Osteoblast (primary cell): ENCODE results near the gene ZKSCAN1. TPM values are rescaled to one million over a fixed set of nuclear protein-coding genes. Genes with fewer than 3 reads are reported as not detected.

Experiments used
- DNase-seq: peaks from one replicate; pipeline ENCODE4 v3.0.0; 2011; ENCODE audit warnings: low spot score, mixed read lengths; ENCODE audit not compliant: insufficient read length; ENCODE audit errors: missing footprints
- H2AFZ ChIP-seq: 2 replicates; pipeline ENCODE4 v1.6.0; 2011; ENCODE audit warnings: mild to moderate bottlenecking, low read length
- H3K27ac ChIP-seq: 2 replicates; pipeline ENCODE4 v1.5.1; 2011; ENCODE audit warnings: mild to moderate bottlenecking, low read depth, low read length, moderate library complexity
- H3K27me3 ChIP-seq: 2 replicates; pipeline ENCODE4 v1.6.0; 2012; ENCODE audit warnings: mild to moderate bottlenecking, control low read depth, inconsistent platforms, low read length, moderate library complexity; ENCODE audit not compliant: insufficient read depth
- H3K36me3 ChIP-seq: 2 replicates; pipeline ENCODE4 v1.5.1; 2011; ENCODE audit warnings: mild to moderate bottlenecking, low read length, control low read depth, moderate library complexity; ENCODE audit not compliant: insufficient read depth
- H3K4me1 ChIP-seq: 2 replicates; pipeline ENCODE4 v1.5.1; 2011; ENCODE audit warnings: mild to moderate bottlenecking, low read length, control low read depth, moderate library complexity; ENCODE audit not compliant: insufficient read depth
- H3K4me2 ChIP-seq: 2 replicates; pipeline ENCODE4 v1.6.0; 2011; ENCODE audit warnings: mild to moderate bottlenecking, low read length; ENCODE audit not compliant: insufficient read depth
- H3K4me3 ChIP-seq: fragments of 200-600 bp; sonication (generic); 3 replicates; pipeline ENCODE4 v1.5.1; 2012; ENCODE audit warnings: mild to moderate bottlenecking, low read length, inconsistent platforms; ENCODE audit not compliant: insufficient read depth
- H3K79me2 ChIP-seq: 2 replicates; pipeline ENCODE4 v1.6.0; 2012; ENCODE audit warnings: mild to moderate bottlenecking, low read length, control low read depth, inconsistent platforms; ENCODE audit not compliant: insufficient read depth
- H3K9me3 ChIP-seq: 2 replicates; pipeline ENCODE4 v1.5.1; 2011; ENCODE audit warnings: low read depth, low read length, control low read depth
- H4K20me1 ChIP-seq: 2 replicates; pipeline ENCODE4 v1.6.0; 2012; ENCODE audit warnings: mild to moderate bottlenecking, low read length, control low read depth; ENCODE audit not compliant: insufficient read depth
- CTCF ChIP-seq: IDR thresholded peaks from 2 replicates; pipeline ENCODE4 v1.5.1; 2011; ENCODE audit warnings: mild to moderate bottlenecking, low read depth, low read length, moderate library complexity; ENCODE audit errors: extremely low read depth
- total RNA-seq: library from RNA; depleted of rRNA; stranded (reverse); fragments of >200 nt; gene quantifications from 2 replicates; pipeline ENCODE4 v1.2.3, GENCODE V29; 2012

ZKSCAN1 gene
- total RNA-seq, 1 donor, result 46.0 TPM

DNA sequence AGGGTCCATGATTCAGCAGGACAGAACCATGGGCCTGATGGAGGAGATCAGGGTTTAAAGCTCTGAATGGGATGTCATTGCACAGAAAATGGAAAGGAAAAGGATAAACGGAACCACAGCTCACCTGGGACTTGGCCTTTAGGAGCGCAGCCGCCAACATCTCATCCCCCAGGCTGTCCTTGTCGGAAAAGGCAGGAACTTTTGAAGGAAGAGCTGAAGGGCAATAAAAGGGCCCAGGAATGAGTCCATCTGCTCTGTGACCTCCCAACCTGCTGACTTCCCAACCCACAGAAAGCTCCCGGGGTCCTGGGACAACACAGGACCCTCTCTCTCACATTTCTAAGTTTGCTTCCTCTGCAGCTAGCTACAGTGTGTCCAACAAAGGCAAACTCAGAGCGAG lies 60.0 kb downstream of the ZKSCAN1 start:
- H3K36me3 ChIP-seq, result peaks cover 83% of the 10 kb centered on the region
- no peak for TF ChIP-seq CTCF
- peaks cover 22% of the 10 kb centered on the region for H4K20me1 ChIP-seq
- DNase-seq, result no peak
- H3K79me2 ChIP-seq, result peaks cover 56% of the 10 kb centered on the region
- H3K4me3 ChIP-seq, result no peak overlapping the region
- peaks cover 29% of the 10 kb centered on the region for H3K9me3 ChIP-seq
- no peak overlapping the region for H2AFZ ChIP-seq
- no peak overlapping the region for H3K4me2 ChIP-seq
- H3K27me3 ChIP-seq, result no peaks in the 10 kb centered on the region
- H3K27ac ChIP-seq, result no peak overlapping the region
- peaks cover 7% of the 10 kb centered on the region for H3K4me1 ChIP-seq

DNA sequence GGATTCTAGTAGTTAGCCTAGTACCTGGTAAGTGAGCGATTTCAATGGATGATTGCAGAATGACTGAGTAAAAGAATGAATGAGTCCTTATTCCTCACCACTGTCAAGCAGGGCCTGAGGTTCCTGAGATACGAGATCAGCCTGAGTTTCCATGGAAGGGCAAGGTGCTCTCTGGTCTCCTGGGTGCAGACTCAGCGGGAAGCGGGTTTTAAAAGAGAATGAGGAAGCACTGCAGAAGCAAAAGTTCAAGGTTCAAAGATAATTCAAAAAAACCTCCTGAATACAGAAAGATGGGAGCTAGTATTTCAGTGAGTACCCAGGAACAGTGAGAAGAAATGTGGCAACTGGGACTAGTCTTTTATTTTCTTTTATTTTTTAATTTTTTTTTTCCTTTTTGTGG lies 61.8 kb downstream of the ZKSCAN1 start:
- Histone ChIP-seq H3K27ac (no peak overlapping the region), H3K4me2 (no peak overlapping the region), H3K9me3 (peaks cover 11% of the 10 kb centered on the region), H2AFZ (no peak overlapping the region), H4K20me1 (peaks cover 21% of the 10 kb centered on the region), H3K27me3 (no peaks in the 10 kb centered on the region), H3K79me2 (peaks cover 68% of the 10 kb centered on the region), H3K4me1 (peaks cover 14% of the 10 kb centered on the region), H3K36me3 (peaks cover 65% of the 10 kb centered on the region), H3K4me3 (no peak overlapping the region)
- DNase-seq, result no peak
- TF ChIP-seq CTCF, result no peak

DNA sequence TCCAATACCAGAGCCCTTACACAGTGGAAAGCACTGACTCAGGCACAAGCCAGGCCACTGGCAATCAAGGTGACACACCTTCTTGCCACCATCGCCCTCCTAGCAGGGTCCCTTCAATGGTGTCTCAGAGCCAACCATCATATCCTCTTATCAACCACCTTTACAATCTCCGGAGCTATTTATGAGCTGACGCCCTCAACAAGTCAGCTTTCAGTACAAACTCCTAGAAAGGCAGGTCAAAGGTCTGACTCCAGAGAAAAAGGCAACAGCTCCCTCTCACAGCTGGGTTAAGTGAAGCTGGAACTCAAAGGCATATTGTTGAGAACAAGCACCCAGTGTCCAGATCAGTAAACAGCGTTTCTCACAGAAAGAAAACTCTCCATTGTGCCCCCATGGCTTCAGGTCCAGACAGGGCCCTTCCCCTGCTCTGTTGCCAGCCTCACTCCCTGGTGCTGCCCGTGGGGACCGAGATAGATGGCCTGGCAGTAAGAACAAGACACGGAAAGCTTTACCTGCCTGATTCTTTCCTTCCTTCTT lies 63.7 kb downstream of the ZKSCAN1 start:
- no peak overlapping the region for H3K4me2 ChIP-seq
- H4K20me1 ChIP-seq, result peaks cover 21% of the 10 kb centered on the region

More for the DNA sequence above, 63.7 kb downstream of the ZKSCAN1 start:
- no peak overlapping the region for H2AFZ ChIP-seq
- no peaks in the 10 kb centered on the region for H3K27me3 ChIP-seq
- peaks cover 65% of the 10 kb centered on the region for H3K79me2 ChIP-seq
- no peak overlapping the region for H3K4me3 ChIP-seq
- H3K36me3 ChIP-seq, result peaks cover 46% of the 10 kb centered on the region
- H3K9me3 ChIP-seq, result no peaks in the 10 kb centered on the region
- peak; percentile 17 for DNase-seq
- H3K4me1 ChIP-seq, result peaks cover 17% of the 10 kb centered on the region
- no peak overlapping the region for H3K27ac ChIP-seq
- no peak for TF ChIP-seq CTCF
